Measurements from ENCODE around the gene RGPD6. TPM values are rescaled to one million over a fixed set of nuclear protein-coding genes. Genes with fewer than 3 reads are reported as not detected.
"Not testable (repeated sequence)": the region's sequence is repeated elsewhere in the genome, so short reads cannot be mapped to it uniquely, and the experiment has no call there.

RGPD6 gene
- total RNA-seq, 1 donor from 2014 or later: 14.1 TPM

DNA sequence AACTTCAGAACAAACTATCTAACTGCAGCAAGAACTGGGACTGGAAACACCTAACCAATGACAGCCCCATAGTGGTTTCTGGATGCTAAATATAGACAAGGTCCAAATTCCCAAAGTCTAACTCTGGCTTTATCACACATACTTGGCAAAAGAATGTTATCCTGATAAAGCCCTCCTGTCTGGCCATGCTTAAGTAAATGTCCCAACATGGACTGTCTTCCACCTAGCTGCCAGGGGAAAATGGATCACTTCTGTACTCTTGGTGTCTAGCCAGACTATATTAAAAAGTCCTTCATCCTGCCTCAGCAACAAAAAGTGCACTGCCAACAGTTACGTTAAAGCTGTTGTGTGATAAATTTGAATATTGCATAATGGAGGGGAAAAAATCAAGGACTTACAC is 11.5 kb upstream of the RGPD6 start:
- H3K27me3 Mint-ChIP-seq (ENCODE audit: low read depth); H3K27ac Mint-ChIP-seq (ENCODE audit: unreplicated experiment); H3K36me3 Mint-ChIP-seq (ENCODE audit: low read depth); DNase-seq (ENCODE audit: low spot score); H3K4me1 Mint-ChIP-seq (ENCODE audit: low read depth); H3K9me3 Mint-ChIP-seq (ENCODE audit: low read depth); H3K4me3 Mint-ChIP-seq (ENCODE audit: unreplicated experiment): not testable (repeated sequence)

DNA sequence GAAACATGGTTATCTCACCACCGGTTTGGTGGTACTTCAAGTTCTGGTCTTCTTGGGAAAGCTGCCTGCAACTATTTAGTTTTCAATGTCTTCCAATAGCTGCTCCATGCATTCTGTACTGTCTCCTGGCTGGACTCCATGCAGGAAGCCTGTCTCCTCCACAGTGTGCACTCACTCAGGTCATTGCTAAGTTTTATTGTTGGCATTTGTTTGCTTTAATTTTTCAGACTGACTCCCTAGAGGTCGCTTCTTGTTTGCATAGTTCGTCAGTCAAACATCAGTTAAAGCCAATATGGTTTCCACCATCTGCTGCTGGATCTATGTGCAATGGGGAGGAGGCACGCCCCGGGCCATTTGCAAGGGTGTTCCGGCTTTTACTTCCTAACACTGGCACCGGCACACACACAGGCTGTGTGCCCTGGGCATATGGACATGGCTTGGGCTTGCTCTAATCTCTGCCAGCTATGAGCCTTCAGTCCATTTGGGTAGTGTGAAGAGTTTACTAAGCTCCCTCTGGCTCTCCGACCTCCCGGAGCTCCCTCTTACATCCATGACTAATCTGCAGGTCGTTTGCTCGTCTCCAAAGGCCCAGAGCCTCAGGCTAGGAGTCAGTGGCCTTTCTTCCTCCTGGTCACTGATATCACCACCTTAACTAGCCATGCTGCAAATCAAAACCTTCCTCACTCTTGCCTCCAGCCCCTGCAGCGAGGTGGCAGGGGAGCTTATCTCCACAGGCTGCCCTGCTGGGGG is 2.4 kb upstream of the RGPD6 start:
- H3K4me3 Mint-ChIP-seq (ENCODE audit: unreplicated experiment); H3K27me3 Mint-ChIP-seq (ENCODE audit: low read depth); H3K9me3 Mint-ChIP-seq (ENCODE audit: low read depth); H3K4me1 Mint-ChIP-seq (ENCODE audit: low read depth); H3K36me3 Mint-ChIP-seq (ENCODE audit: low read depth); H3K27ac Mint-ChIP-seq (ENCODE audit: unreplicated experiment); DNase-seq (ENCODE audit: low spot score): not testable (repeated sequence)

DNA sequence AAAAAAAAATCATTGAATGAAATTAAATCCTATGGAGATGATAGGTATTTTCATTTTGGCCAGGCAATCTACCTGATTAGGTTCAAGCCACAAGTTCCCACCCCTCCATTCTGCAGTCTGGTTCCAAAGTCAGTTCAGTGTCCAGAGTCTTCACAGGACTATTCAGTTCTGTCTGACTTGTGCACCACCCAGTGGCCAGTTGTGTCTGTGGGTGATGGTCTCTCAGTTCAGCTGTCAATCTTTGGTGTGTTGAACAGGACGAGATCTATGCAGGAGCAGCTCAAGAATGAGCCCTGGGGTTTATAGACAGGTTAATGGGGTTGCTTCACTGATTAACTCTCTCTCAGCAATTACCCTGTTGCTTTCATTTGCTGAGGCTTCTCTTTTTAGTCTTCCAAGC is 1.4 kb upstream of the RGPD6 start:
- not testable (repeated sequence) for H3K27me3 Mint-ChIP-seq (ENCODE audit: low read depth); H3K4me1 Mint-ChIP-seq (ENCODE audit: low read depth); H3K4me3 Mint-ChIP-seq (ENCODE audit: unreplicated experiment); DNase-seq (ENCODE audit: low spot score); H3K27ac Mint-ChIP-seq (ENCODE audit: unreplicated experiment); H3K36me3 Mint-ChIP-seq (ENCODE audit: low read depth); H3K9me3 Mint-ChIP-seq (ENCODE audit: low read depth)

- not testable (repeated sequence) for H3K27ac Mint-ChIP-seq (ENCODE audit: unreplicated experiment); H3K9me3 Mint-ChIP-seq (ENCODE audit: low read depth); H3K4me3 Mint-ChIP-seq (ENCODE audit: unreplicated experiment); H3K36me3 Mint-ChIP-seq (ENCODE audit: low read depth); H3K27me3 Mint-ChIP-seq (ENCODE audit: low read depth); DNase-seq (ENCODE audit: low spot score); H3K4me1 Mint-ChIP-seq (ENCODE audit: low read depth)
These were observed 77.2 kb downstream of the RGPD6 start for GRCh38 chr2:110499755-110500377.

DNA sequence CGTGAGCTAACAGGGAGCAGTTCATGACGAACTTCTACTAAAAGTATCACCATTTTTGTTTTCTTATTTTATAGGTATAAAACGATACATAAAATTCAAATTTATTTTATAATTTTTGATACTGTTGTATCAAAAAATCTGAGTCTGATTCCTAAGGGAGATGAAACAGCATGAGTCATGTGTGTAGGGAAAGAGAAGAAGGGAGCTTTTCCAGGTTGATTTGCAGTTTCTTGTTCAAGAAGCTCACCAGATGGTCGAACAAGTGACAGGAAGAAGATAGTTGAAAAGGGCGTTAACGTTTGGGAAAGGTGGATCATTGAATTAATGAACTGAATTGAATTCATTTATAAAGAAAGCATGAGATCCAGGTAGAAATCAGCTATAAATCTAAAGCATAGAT is 81.0 kb downstream of the RGPD6 start:
- H3K4me1 Mint-ChIP-seq (ENCODE audit: low read depth); H3K36me3 Mint-ChIP-seq (ENCODE audit: low read depth); H3K27me3 Mint-ChIP-seq (ENCODE audit: low read depth); H3K27ac Mint-ChIP-seq (ENCODE audit: unreplicated experiment); DNase-seq (ENCODE audit: low spot score); H3K4me3 Mint-ChIP-seq (ENCODE audit: unreplicated experiment); H3K9me3 Mint-ChIP-seq (ENCODE audit: low read depth): not testable (repeated sequence)

- not testable (repeated sequence) for H3K4me1 Mint-ChIP-seq (ENCODE audit: low read depth); H3K9me3 Mint-ChIP-seq (ENCODE audit: low read depth); H3K27ac Mint-ChIP-seq (ENCODE audit: unreplicated experiment); DNase-seq (ENCODE audit: low spot score); H3K27me3 Mint-ChIP-seq (ENCODE audit: low read depth); H3K36me3 Mint-ChIP-seq (ENCODE audit: low read depth); H3K4me3 Mint-ChIP-seq (ENCODE audit: unreplicated experiment)
These were observed 82.5 kb downstream of the RGPD6 start for GRCh38 chr2:110494488-110494887.

DNA sequence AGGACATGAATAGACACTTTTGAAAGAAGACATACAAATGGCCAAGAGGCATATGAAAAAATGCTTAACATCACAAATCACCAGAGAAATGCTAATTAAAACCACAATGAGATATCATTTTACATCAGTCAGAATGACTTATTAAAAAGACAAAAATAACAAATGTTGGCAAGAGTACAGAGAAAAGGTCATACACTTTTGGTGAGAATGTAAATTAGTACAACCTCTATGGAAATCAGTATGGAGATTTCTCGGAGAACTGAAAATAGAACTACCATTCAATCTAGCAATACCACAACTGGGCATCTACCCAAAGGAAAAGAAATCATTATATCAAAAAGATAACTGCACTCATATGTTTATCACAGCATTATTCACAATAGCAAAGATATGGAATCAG is 88.0 kb downstream of the RGPD6 start:
- not testable (repeated sequence) for H3K4me1 Mint-ChIP-seq (ENCODE audit: low read depth); H3K9me3 Mint-ChIP-seq (ENCODE audit: low read depth); H3K4me3 Mint-ChIP-seq (ENCODE audit: unreplicated experiment); H3K27me3 Mint-ChIP-seq (ENCODE audit: low read depth); H3K27ac Mint-ChIP-seq (ENCODE audit: unreplicated experiment); DNase-seq (ENCODE audit: low spot score); H3K36me3 Mint-ChIP-seq (ENCODE audit: low read depth)

DNA sequence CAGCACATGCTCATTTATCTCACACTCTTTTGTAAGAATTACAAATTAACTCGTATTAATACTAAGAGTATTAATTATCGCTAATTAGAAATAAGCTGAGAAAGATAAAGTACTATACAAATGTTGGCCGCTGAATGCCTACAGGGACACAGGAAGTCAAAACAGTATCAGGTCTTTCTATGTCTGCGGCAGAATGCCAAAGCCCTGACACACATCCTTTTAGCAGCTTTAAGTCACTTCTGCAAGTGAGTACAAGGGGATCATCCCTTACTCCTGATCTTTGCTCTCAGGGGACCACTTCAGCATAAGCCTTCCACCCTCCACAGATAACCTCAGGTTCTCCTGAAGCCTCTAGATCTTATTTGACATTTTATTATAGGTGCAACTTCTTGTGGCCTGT is 94.3 kb downstream of the RGPD6 start:
- H3K4me1 Mint-ChIP-seq (ENCODE audit: low read depth); H3K36me3 Mint-ChIP-seq (ENCODE audit: low read depth); H3K9me3 Mint-ChIP-seq (ENCODE audit: low read depth); H3K27me3 Mint-ChIP-seq (ENCODE audit: low read depth); H3K27ac Mint-ChIP-seq (ENCODE audit: unreplicated experiment); H3K4me3 Mint-ChIP-seq (ENCODE audit: unreplicated experiment); DNase-seq (ENCODE audit: low spot score): not testable (repeated sequence)

GRCh38 chr2:110481200-110481599 is 95.8 kb downstream of the RGPD6 start:
- H3K4me1 Mint-ChIP-seq (ENCODE audit: low read depth); DNase-seq (ENCODE audit: low spot score); H3K27ac Mint-ChIP-seq (ENCODE audit: unreplicated experiment); H3K4me3 Mint-ChIP-seq (ENCODE audit: unreplicated experiment); H3K27me3 Mint-ChIP-seq (ENCODE audit: low read depth); H3K9me3 Mint-ChIP-seq (ENCODE audit: low read depth); H3K36me3 Mint-ChIP-seq (ENCODE audit: low read depth): not testable (repeated sequence)

DNA sequence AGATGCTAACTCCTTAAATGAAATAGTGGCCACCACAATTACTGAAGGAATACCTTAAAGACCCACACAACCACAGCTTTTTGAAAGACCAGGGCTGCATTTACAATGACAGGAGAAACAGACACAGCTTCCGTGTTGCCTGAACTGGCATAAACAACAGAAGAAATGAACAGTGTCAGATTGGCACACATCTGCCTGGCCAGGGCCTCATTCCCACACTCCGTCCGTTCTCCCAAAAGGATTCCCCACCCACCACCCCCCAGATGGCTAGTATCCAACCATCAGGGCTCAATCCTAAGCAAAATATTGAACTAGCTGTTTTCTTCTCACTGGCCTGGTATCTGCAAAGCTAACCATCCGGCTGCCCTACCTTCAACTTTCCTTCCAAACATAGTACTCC is 96.9 kb downstream of the RGPD6 start:
- not testable (repeated sequence) for H3K27ac Mint-ChIP-seq (ENCODE audit: unreplicated experiment); H3K9me3 Mint-ChIP-seq (ENCODE audit: low read depth); H3K27me3 Mint-ChIP-seq (ENCODE audit: low read depth); H3K4me1 Mint-ChIP-seq (ENCODE audit: low read depth); H3K36me3 Mint-ChIP-seq (ENCODE audit: low read depth); DNase-seq (ENCODE audit: low spot score); H3K4me3 Mint-ChIP-seq (ENCODE audit: unreplicated experiment)

DNA sequence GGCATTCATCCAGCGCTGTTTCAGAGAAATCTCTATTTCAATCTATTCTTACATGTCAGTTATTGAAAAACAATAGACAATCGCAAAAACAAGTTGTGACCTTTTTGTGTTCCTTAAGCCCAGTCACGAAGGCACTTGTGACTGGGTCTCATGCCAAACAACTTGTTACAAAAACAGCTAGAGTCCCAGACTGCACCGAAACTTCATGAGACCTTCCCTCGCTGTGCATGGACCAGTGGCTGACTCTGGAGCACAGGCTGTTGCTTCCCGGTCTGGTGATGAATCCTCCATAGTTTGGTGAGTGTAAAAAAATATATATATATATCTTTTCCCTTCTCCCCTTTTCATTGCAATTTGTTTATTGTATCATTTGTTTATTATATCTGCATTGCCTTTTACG is 99.7 kb downstream of the RGPD6 start:
- not testable (repeated sequence) for H3K36me3 Mint-ChIP-seq (ENCODE audit: low read depth); H3K4me3 Mint-ChIP-seq (ENCODE audit: unreplicated experiment); DNase-seq (ENCODE audit: low spot score); H3K9me3 Mint-ChIP-seq (ENCODE audit: low read depth); H3K4me1 Mint-ChIP-seq (ENCODE audit: low read depth); H3K27ac Mint-ChIP-seq (ENCODE audit: unreplicated experiment); H3K27me3 Mint-ChIP-seq (ENCODE audit: low read depth)

- not testable (repeated sequence) for H3K36me3 Mint-ChIP-seq (ENCODE audit: low read depth); H3K4me1 Mint-ChIP-seq (ENCODE audit: low read depth); H3K9me3 Mint-ChIP-seq (ENCODE audit: low read depth); H3K27ac Mint-ChIP-seq (ENCODE audit: unreplicated experiment); H3K4me3 Mint-ChIP-seq (ENCODE audit: unreplicated experiment); DNase-seq (ENCODE audit: low spot score); H3K27me3 Mint-ChIP-seq (ENCODE audit: low read depth)
These were observed 100.1 kb downstream of the RGPD6 start for GRCh38 chr2:110476952-110477351.

DNA sequence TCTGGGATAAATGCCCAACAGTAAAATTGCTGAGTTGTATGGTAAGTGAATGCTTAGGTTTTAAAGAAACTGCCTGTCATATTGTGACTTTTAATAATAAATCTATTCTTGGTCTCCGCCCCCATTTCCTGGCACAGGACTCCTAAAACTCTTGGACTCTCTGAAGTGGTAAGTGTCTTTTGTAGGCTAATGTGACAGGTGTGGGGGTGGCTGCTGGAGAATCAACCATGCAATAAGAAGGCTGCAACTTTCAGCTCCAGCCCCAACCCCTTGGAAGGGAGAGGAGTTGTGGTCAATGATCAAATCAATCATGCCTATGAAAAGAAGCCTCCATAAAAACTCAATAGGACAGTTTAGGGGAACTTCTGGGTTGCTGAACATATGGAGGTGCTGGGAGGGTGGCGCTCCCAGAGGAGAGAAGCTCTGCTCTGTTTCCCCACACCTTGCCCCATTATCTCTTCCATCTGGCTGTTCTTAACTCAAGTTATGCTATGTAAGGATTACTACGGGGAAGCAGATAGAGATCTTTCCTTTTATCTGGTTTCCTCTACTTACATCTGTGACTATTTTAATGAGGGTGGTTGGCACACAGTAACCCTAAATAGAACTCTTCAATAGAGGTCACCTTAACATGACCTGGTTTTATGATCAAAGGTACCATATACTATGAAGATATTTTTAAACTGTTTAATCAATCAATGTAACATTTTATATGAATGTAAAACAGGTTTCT is 101.2 kb downstream of the RGPD6 start:
- H3K27ac Mint-ChIP-seq (ENCODE audit: unreplicated experiment); H3K9me3 Mint-ChIP-seq (ENCODE audit: low read depth); H3K4me3 Mint-ChIP-seq (ENCODE audit: unreplicated experiment); DNase-seq (ENCODE audit: low spot score); H3K27me3 Mint-ChIP-seq (ENCODE audit: low read depth); H3K4me1 Mint-ChIP-seq (ENCODE audit: low read depth); H3K36me3 Mint-ChIP-seq (ENCODE audit: low read depth): not testable (repeated sequence)
